Measurements from ENCODE around the gene TMEM33. TPM values are rescaled to one million over a fixed set of nuclear protein-coding genes. Genes with fewer than 3 reads are reported as not detected.

The TMEM33 gene
- total RNA-seq, 2 experiments from 2014 or later, result 49.2 to 49.4 TPM

DNA sequence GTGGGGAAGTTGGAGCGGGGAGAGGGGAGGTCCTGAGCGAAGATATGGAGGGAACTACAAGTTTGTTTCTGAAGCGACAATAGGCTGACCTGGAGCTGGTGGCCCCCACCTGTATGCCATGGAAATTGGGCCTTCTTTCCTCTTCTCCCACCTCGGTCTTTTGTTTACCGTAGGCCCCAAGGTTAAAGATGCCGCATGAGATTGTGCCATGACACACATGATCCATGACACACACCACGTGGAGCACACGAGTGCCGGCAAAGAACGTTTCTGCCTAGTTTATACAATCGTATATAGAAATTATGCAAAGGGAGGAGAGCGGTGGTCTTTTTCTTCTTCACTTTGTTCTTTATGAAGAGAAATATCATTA lies 408 bp downstream of the TMEM33 start:
- DNase-seq, result peak; percentile 58
- TF ChIP-seq, protein P1, sequence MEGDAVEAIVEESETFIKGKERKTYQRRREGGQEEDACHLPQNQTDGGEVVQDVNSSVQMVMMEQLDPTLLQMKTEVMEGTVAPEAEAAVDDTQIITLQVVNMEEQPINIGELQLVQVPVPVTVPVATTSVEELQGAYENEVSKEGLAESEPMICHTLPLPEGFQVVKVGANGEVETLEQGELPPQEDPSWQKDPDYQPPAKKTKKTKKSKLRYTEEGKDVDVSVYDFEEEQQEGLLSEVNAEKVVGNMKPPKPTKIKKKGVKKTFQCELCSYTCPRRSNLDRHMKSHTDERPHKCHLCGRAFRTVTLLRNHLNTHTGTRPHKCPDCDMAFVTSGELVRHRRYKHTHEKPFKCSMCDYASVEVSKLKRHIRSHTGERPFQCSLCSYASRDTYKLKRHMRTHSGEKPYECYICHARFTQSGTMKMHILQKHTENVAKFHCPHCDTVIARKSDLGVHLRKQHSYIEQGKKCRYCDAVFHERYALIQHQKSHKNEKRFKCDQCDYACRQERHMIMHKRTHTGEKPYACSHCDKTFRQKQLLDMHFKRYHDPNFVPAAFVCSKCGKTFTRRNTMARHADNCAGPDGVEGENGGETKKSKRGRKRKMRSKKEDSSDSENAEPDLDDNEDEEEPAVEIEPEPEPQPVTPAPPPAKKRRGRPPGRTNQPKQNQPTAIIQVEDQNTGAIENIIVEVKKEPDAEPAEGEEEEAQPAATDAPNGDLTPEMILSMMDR (IDR thresholded peaks at IDR 0.05), result no peak
- Mint-ChIP-seq H3K36me3 (ENCODE audit: low read depth) (peaks cover 35% of the 10 kb centered on the region), H3K27ac (peak overlapping the region; percentile 95), H3K4me1 (ENCODE audit: low read depth) (peaks cover 39% of the 10 kb centered on the region), H3K4me3 (peak overlapping the region; percentile 97), H3K9me3 (no peaks in the 10 kb centered on the region), H3K27me3 (no peaks in the 10 kb centered on the region)
- ATAC-seq, result peak; percentile 42
- POLR2A ChIA-PET, result interaction anchor here (1.4 kb wide), 1 partner anchor 55 kb away, joined by 4 read pairs; the partner anchor contains the start of gene SLC30A9
- CTCF ChIA-PET, result no interaction called here
- intact Hi-C loops (cut with micrococcal nuclease), result no loop called here

GRCh38 chr4:41939016-41939626 lies 3.9 kb downstream of the TMEM33 start:
- ATAC-seq (no peak), DNase-seq (no peak)
- H3K9me3 Mint-ChIP-seq, result no peaks in the 10 kb centered on the region
- intact Hi-C loops (cut with micrococcal nuclease), result no loop called here
- no peak overlapping the region for H3K27ac Mint-ChIP-seq
- H3K36me3 Mint-ChIP-seq (ENCODE audit: low read depth), result peaks cover 52% of the 10 kb centered on the region
- ChIA-PET POLR2A (interaction anchor here (1.7 kb wide), 1 partner anchor 51 kb away, joined by 3 read pairs; the partner anchor contains the start of gene SLC30A9), CTCF (interaction anchor here (1.0 to 1.6 kb wide), 3 partner anchors 18 to 52 kb away, joined by 3 to 7 read pairs (median 5); no protein-coding TSS in a partner anchor)
- H3K27me3 Mint-ChIP-seq, result no peaks in the 10 kb centered on the region
- TF ChIP-seq, protein P1 (IDR thresholded peaks at IDR 0.05), result no peak
- H3K4me1 Mint-ChIP-seq (ENCODE audit: low read depth), result peaks cover 43% of the 10 kb centered on the region
- no peak overlapping the region for H3K4me3 Mint-ChIP-seq

DNA sequence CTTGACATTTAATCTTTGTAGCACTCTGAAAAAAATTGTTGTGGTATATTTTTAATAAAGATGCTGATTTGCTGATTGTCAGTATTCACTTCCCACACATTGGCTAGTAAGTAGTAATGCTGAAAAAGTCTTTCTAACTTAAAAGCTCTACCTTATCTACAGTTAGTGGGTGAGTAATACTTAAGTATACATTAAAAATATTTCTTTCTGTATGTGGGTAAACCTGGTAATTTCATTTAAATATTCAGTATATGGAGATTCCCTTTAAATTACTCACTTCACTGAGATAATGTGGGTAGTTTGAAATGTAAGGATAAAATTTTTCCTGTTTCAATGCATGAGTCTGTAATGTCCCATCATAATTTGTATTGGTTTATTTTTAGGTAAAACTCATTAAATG lies 5.6 kb downstream of the TMEM33 start:
- ChIA-PET POLR2A (interaction anchor here (0.6 kb wide), 1 partner anchor 59 kb away, joined by 3 read pairs; no protein-coding TSS in a partner anchor), CTCF (no interaction called here)
- Mint-ChIP-seq H3K4me1 (ENCODE audit: low read depth) (peaks cover 37% of the 10 kb centered on the region), H3K27me3 (no peaks in the 10 kb centered on the region), H3K36me3 (ENCODE audit: low read depth) (peaks cover 55% of the 10 kb centered on the region), H3K27ac (no peak overlapping the region), H3K4me3 (no peak overlapping the region), H3K9me3 (no peaks in the 10 kb centered on the region)
- intact Hi-C loops (cut with micrococcal nuclease), result no loop called here
- TF ChIP-seq, protein P1 (IDR thresholded peaks at IDR 0.05), result no peak
- no peak for DNase-seq
- no peak for ATAC-seq

GRCh38 chr4:41943506-41943905 lies 8.3 kb downstream of the TMEM33 start:
- peaks cover 22% of the 10 kb centered on the region for H3K4me1 Mint-ChIP-seq (ENCODE audit: low read depth)
- no peak for ATAC-seq
- no peaks in the 10 kb centered on the region for H3K27me3 Mint-ChIP-seq
- ChIA-PET POLR2A (no interaction called here), CTCF (no interaction called here)
- no peak overlapping the region for H3K4me3 Mint-ChIP-seq
- H3K9me3 Mint-ChIP-seq, result no peaks in the 10 kb centered on the region
- TF ChIP-seq, protein P1 (IDR thresholded peaks at IDR 0.05), result no peak
- no peak for DNase-seq
- H3K36me3 Mint-ChIP-seq (ENCODE audit: low read depth), result peaks cover 45% of the 10 kb centered on the region
- intact Hi-C loops (cut with micrococcal nuclease), result no loop called here
- H3K27ac Mint-ChIP-seq, result no peak overlapping the region

DNA sequence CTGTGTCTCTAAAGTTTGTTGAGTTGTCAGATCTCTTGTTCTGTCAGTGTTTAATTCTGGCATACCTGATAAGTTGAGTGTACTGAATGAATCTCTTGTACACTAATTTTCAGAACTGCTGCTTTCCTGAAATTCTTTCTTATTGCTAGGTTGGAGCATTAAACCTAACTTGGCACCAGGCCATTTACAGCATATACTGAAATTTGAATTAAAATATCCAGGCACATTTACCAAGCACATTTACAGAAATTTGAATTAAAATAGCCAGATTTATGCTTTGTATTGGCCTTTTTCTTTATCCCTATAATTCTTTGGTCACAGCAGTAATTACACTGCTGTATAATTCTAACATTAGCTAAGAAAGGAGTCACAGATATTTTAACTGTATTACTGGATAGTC lies 8.9 kb downstream of the TMEM33 start:
- H3K36me3 Mint-ChIP-seq (ENCODE audit: low read depth), result peaks cover 39% of the 10 kb centered on the region
- no peaks in the 10 kb centered on the region for H3K27me3 Mint-ChIP-seq
- no peak for DNase-seq
- intact Hi-C loops (cut with micrococcal nuclease), result no loop called here
- H3K4me1 Mint-ChIP-seq (ENCODE audit: low read depth), result peaks cover 17% of the 10 kb centered on the region
- no peak overlapping the region for H3K27ac Mint-ChIP-seq
- no peak for ATAC-seq
- POLR2A ChIA-PET, result no interaction called here
- H3K9me3 Mint-ChIP-seq, result no peaks in the 10 kb centered on the region
- CTCF ChIA-PET, result no interaction called here
- TF ChIP-seq, protein P1 (IDR thresholded peaks at IDR 0.05), result no peak
- H3K4me3 Mint-ChIP-seq, result no peak overlapping the region

Measured in activated CD8-positive, alpha-beta T cell treated with anti-CD3 and anti-CD28 coated beads for 36 hours (primary cell).